Measurements from ENCODE around the gene TTLL12.

TTLL12 gene

DNA sequence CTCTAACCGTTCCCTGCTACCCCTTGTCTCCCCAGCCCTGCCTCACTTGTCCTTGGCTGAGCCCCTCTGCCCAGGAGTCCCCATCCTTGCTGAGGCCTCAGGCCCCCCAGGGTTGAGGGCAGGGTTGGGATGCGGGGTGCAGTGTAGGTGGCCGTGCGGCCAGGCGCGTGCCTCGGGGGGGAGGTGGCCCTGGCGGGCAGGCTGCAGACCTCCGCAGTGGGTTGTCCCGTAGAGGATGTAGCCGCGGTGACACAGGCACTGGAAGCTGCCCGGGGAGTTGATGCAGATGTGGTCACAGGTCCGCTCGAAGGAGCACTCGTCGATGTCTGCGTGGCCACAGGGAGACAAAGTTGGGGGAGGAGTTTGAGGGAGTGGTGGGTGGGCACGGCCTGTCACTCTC lies 41.9 kb upstream of the TTLL12 start:
- Histone ChIP-seq H3K79me2 (ENCODE audit: low read length) (no peaks in the 10 kb centered on the region), H4K20me1 (ENCODE audit: insufficient read depth, low read length) (no peaks in the 10 kb centered on the region), H3K36me3 (replicated peaks; ENCODE audit: low read depth, low read length) (no peaks in the 10 kb centered on the region), H3K4me1 (ENCODE audit: low read length) (no peaks in the 10 kb centered on the region), H3K27me3 (ENCODE audit: low read depth, low read length) (peaks cover 17% of the 10 kb centered on the region), H3K27ac (ENCODE audit: low read length) (no peak overlapping the region), H3K9me3 (ENCODE audit: insufficient read depth, low read length) (no peaks in the 10 kb centered on the region), H2AFZ (ENCODE audit: low read depth, low read length) (no peak overlapping the region), H3K4me3 (ENCODE audit: low read length) (no peak overlapping the region), H3K9ac (ENCODE audit: low read length) (no peak overlapping the region), H3K4me2 (ENCODE audit: low read length) (no peak overlapping the region)
- no peak for TF ChIP-seq EZH2phosphoT487 (IDR thresholded peaks at IDR 0.05; ENCODE audit: low read depth)
- TF ChIP-seq, protein P1, sequence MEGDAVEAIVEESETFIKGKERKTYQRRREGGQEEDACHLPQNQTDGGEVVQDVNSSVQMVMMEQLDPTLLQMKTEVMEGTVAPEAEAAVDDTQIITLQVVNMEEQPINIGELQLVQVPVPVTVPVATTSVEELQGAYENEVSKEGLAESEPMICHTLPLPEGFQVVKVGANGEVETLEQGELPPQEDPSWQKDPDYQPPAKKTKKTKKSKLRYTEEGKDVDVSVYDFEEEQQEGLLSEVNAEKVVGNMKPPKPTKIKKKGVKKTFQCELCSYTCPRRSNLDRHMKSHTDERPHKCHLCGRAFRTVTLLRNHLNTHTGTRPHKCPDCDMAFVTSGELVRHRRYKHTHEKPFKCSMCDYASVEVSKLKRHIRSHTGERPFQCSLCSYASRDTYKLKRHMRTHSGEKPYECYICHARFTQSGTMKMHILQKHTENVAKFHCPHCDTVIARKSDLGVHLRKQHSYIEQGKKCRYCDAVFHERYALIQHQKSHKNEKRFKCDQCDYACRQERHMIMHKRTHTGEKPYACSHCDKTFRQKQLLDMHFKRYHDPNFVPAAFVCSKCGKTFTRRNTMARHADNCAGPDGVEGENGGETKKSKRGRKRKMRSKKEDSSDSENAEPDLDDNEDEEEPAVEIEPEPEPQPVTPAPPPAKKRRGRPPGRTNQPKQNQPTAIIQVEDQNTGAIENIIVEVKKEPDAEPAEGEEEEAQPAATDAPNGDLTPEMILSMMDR (IDR thresholded peaks at IDR 0.05; ENCODE audit: low read depth, low read length): no peak

DNA sequence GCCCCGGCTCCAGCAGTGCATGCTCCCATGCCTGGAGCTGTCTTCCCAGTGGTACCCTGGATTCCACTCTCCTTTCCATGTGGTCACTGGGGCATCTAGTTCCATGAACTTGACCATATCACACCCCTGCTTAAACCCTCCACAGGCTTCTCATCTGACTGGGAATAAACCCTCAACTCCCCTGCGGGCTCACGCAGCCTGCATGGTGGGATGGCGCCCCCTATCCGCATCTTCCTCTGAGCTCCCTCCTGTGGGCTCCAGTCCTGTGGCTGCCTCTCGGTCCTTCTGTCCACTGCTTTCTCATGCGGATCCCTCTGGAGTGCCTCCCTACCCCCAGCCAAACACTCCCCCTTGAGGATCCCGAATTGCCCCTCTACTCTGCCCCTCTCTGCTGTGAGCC lies 41.4 kb upstream of the TTLL12 start:
- H3K36me3 ChIP-seq (replicated peaks; ENCODE audit: low read depth, low read length): no peaks in the 10 kb centered on the region
- H3K9ac ChIP-seq (ENCODE audit: low read length): no peak overlapping the region
- TF ChIP-seq, protein P1 (IDR thresholded peaks at IDR 0.05; ENCODE audit: low read depth, low read length): peak; percentile 59
- TF ChIP-seq EZH2phosphoT487 (IDR thresholded peaks at IDR 0.05; ENCODE audit: low read depth): no peak
- H2AFZ ChIP-seq (ENCODE audit: low read depth, low read length): no peak overlapping the region
- H3K4me2 ChIP-seq (ENCODE audit: low read length): no peak overlapping the region
- H3K79me2 ChIP-seq (ENCODE audit: low read length): no peaks in the 10 kb centered on the region
- H3K27me3 ChIP-seq (ENCODE audit: low read depth, low read length): peaks cover 17% of the 10 kb centered on the region; the same call in 1 of the 2 replicates
- no peak overlapping the region for H3K27ac ChIP-seq (ENCODE audit: low read length)
- no peak overlapping the region for H3K4me3 ChIP-seq (ENCODE audit: low read length)
- no peaks in the 10 kb centered on the region for H4K20me1 ChIP-seq (ENCODE audit: insufficient read depth, low read length)
- H3K9me3 ChIP-seq (ENCODE audit: insufficient read depth, low read length): no peaks in the 10 kb centered on the region
- no peaks in the 10 kb centered on the region for H3K4me1 ChIP-seq (ENCODE audit: low read length)

- no peaks in the 10 kb centered on the region for H3K36me3 ChIP-seq (replicated peaks; ENCODE audit: low read depth, low read length)
- TF ChIP-seq, protein P1 (IDR thresholded peaks at IDR 0.05; ENCODE audit: low read depth, low read length): no peak
- no peak for TF ChIP-seq EZH2phosphoT487 (IDR thresholded peaks at IDR 0.05; ENCODE audit: low read depth)
- no peaks in the 10 kb centered on the region for H3K79me2 ChIP-seq (ENCODE audit: low read length)
- H3K4me2 ChIP-seq (ENCODE audit: low read length): no peak overlapping the region
- peaks cover 13% of the 10 kb centered on the region; the same call in 1 of the 2 replicates for H3K27me3 ChIP-seq (ENCODE audit: low read depth, low read length)
- no peaks in the 10 kb centered on the region for H3K9me3 ChIP-seq (ENCODE audit: insufficient read depth, low read length)
- no peak overlapping the region for H2AFZ ChIP-seq (ENCODE audit: low read depth, low read length)
- no peak overlapping the region for H3K4me3 ChIP-seq (ENCODE audit: low read length)
- no peak overlapping the region for H3K9ac ChIP-seq (ENCODE audit: low read length)
- no peaks in the 10 kb centered on the region for H3K4me1 ChIP-seq (ENCODE audit: low read length)
- no peak overlapping the region for H3K27ac ChIP-seq (ENCODE audit: low read length)
- no peaks in the 10 kb centered on the region for H4K20me1 ChIP-seq (ENCODE audit: insufficient read depth, low read length)
Measured at GRCh38 chr22:43227239-43227630, 40.3 kb upstream of the TTLL12 start.

- no peak overlapping the region for H3K4me3 ChIP-seq (ENCODE audit: low read length)
- H3K9ac ChIP-seq (ENCODE audit: low read length): no peak overlapping the region
- H2AFZ ChIP-seq (ENCODE audit: low read depth, low read length): no peak overlapping the region
- H3K27ac ChIP-seq (ENCODE audit: low read length): no peak overlapping the region
- no peaks in the 10 kb centered on the region for H3K79me2 ChIP-seq (ENCODE audit: low read length)
- no peaks in the 10 kb centered on the region for H4K20me1 ChIP-seq (ENCODE audit: insufficient read depth, low read length)
- H3K4me1 ChIP-seq (ENCODE audit: low read length): no peaks in the 10 kb centered on the region
- TF ChIP-seq, protein P1 (IDR thresholded peaks at IDR 0.05; ENCODE audit: low read depth, low read length): no peak
- TF ChIP-seq EZH2phosphoT487 (IDR thresholded peaks at IDR 0.05; ENCODE audit: low read depth): no peak
- H3K36me3 ChIP-seq (replicated peaks; ENCODE audit: low read depth, low read length): no peaks in the 10 kb centered on the region
- H3K9me3 ChIP-seq (ENCODE audit: insufficient read depth, low read length): no peaks in the 10 kb centered on the region
- H3K4me2 ChIP-seq (ENCODE audit: low read length): no peak overlapping the region
- peaks cover 13% of the 10 kb centered on the region; the same call in 1 of the 2 replicates for H3K27me3 ChIP-seq (ENCODE audit: low read depth, low read length)
Measured at GRCh38 chr22:43226377-43227238, 39.7 kb upstream of the TTLL12 start.
